GM12878 (cell line): ENCODE results near the gene MAST4.

Source experiments
- ATF2 ChIP-seq: IDR thresholded peaks from 2 replicates; pipeline ENCODE4 v1.6.1; 2012; ENCODE audit warnings: low read length, inconsistent platforms
- BACH1 ChIP-seq: fragments of 450-650 bp; IDR thresholded peaks from 2 replicates; pipeline ENCODE4 v1.6.1; 2017; ENCODE audit warnings: mild to moderate bottlenecking, borderline replicate concordance
- BCL11A ChIP-seq: IDR thresholded peaks from 2 replicates; pipeline ENCODE4 v1.6.1; 2011; ENCODE audit warnings: low read depth, low read length
- BHLHE40 ChIP-seq, 2 experiments: fragments of 450-650 bp in 1 of 2; IDR thresholded peaks; 2 replicates each; pipeline ENCODE4 v1.6.1; 2011 to 2017; ENCODE audit warnings: low read depth in 2 of 2, borderline replicate concordance in 1 of 2, improper control_type of control experiment in 1 of 2, low read length in 1 of 2, mild to moderate bottlenecking in 1 of 2
- CEBPZ ChIP-seq: fragments of 150-350 bp; IDR thresholded peaks from 2 replicates; pipeline ENCODE4 v1.6.1; 2016; ENCODE audit warnings: low read depth, low read length
- GABPA ChIP-seq: IDR thresholded peaks from 2 replicates; pipeline ENCODE4 v1.6.1; 2014; ENCODE audit warnings: antibody characterized with exemption, low read depth, mild to moderate bottlenecking, inconsistent platforms
- NFYB ChIP-seq: IDR thresholded peaks from 2 replicates; pipeline ENCODE4 v1.6.1; 2011; ENCODE audit warnings: low read depth, mild to moderate bottlenecking, low read length, improper control_type of control experiment, moderate library complexity; ENCODE audit not compliant: insufficient read depth
- POLR2A ChIP-seq: IDR thresholded peaks from 2 replicates; pipeline ENCODE4 v1.6.1; 2011; ENCODE audit warnings: low read depth, mild to moderate bottlenecking, low read length

GRCh38 chr5:67050635-67051034 lies 454.4 kb downstream of the MAST4 start:
- no peak for TF ChIP-seq BHLHE40 (IDR thresholded peaks at IDR 0.05; ENCODE audit: borderline replicate concordance in 1 of 2, low read depth in 2 of 2, low read length in 1 of 2)
- no peak for TF ChIP-seq POLR2A
- no peak for TF ChIP-seq GABPA
- no peak for TF ChIP-seq CEBPZ
- no peak for TF ChIP-seq NFYB
- TF ChIP-seq ATF2, result no peak
- TF ChIP-seq BCL11A, result no peak
- TF ChIP-seq BACH1, result no peak
